ENCODE measurements around the gene PPP1R12A. TPM values are rescaled to one million over a fixed set of nuclear protein-coding genes. Genes with fewer than 3 reads are reported as not detected.
A peak's percentile ranks its signal among the peaks of the same experiment; 100 is the strongest.

PPP1R12A gene
- total and polyA plus RNA-seq, 8 donors = 6.1 to 31.7 (median 14.8) TPM

DNA sequence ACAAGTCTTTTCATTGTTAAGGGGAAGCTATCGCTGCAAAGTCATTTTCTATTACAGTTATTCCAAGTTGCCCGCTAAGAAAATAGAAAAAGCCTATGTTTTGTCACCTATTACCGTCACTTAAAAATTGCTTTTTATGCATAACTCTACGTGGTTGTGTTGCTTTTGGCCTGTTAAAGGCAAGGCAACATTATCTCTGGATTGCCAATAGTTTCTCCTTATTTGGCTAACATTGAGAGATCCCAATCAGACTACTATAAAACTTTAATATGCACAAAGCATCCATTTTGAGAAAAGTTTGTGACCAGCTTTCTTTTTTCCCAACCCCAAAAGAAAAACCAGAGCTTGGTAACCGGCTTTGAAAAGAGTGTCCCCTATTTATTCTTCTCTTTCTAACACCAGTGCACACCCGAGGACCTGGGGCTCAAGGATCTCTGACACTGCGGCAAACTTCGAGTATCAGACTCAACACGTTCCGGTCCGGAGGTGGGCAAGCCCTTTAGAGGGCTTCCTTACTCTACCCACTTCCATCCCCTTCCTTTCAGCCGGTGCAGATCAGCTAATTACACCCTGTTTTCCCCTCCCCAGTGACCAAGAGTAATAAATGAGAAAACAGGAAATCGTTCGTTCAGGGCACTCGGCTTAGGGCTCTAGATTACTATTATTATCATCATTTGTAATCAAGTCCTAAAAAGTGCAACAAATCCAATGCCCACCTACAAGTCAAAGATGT lies 1.2 kb downstream of the PPP1R12A start:
- peak in 2 of 4 donors; percentile 0 to 1 for ATAC-seq
- Histone ChIP-seq H3K9me3 (no peaks in the 10 kb centered on the region), H3K4me1 (peaks cover 0 to 22% (median 12%) of the 10 kb centered on the region in 3 donors), H3K27ac (peak overlapping the region in 3 of 4 donors; percentile 87 to 93 (median 88)), H3K27me3 (no peaks in the 10 kb centered on the region), H3K36me3 (no peaks in the 10 kb centered on the region), H3K4me3 (peak overlapping the region; percentile 42 to 89 (median 78))
- TF ChIP-seq, protein P1, sequence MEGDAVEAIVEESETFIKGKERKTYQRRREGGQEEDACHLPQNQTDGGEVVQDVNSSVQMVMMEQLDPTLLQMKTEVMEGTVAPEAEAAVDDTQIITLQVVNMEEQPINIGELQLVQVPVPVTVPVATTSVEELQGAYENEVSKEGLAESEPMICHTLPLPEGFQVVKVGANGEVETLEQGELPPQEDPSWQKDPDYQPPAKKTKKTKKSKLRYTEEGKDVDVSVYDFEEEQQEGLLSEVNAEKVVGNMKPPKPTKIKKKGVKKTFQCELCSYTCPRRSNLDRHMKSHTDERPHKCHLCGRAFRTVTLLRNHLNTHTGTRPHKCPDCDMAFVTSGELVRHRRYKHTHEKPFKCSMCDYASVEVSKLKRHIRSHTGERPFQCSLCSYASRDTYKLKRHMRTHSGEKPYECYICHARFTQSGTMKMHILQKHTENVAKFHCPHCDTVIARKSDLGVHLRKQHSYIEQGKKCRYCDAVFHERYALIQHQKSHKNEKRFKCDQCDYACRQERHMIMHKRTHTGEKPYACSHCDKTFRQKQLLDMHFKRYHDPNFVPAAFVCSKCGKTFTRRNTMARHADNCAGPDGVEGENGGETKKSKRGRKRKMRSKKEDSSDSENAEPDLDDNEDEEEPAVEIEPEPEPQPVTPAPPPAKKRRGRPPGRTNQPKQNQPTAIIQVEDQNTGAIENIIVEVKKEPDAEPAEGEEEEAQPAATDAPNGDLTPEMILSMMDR (IDR thresholded peaks at IDR 0.05) = no peak
- FAIRE-seq = no peak
- no peak for DNase-seq
- WGBS, 2 donors = 0 to 1% methylated on average over 15 of the region's 15 CpGs
- intact Hi-C loops (cut with DNase I) = no loop called here

DNA sequence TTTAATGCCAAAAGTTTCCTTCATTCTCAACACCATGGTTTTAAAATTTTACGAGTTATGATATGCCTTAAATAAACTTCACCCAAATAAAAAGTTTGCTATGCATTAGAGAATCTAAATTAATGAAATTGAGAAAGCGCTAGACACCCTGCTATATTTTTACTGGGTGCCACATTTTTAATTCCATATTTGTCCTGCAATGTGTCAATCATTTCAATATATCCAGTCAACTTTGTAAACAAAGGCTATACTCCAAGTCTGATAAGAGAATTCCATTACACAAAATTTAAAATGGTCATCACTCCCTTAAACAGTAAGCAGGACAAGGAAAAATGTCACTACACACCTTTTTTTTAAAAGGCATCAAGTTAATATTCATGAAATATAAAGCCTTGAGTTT lies 1.9 kb downstream of the PPP1R12A start:
- FAIRE-seq (no peak), ATAC-seq (no peak), DNase-seq (no peak)
- H3K9me3 ChIP-seq = no peaks in the 10 kb centered on the region
- intact Hi-C loops (cut with DNase I) = no loop called here
- no peak overlapping the region for H3K27ac ChIP-seq
- 25 to 41% methylated on average over 2 of the region's 2 CpGs for WGBS, 2 donors
- H3K27me3 ChIP-seq = no peaks in the 10 kb centered on the region
- TF ChIP-seq, protein P1 (IDR thresholded peaks at IDR 0.05) = no peak
- peaks cover 0 to 22% (median 12%) of the 10 kb centered on the region in 3 donors for H3K4me1 ChIP-seq
- H3K4me3 ChIP-seq = peak overlapping the region; percentile 42 to 89 (median 78)
- H3K36me3 ChIP-seq = no peaks in the 10 kb centered on the region

DNA sequence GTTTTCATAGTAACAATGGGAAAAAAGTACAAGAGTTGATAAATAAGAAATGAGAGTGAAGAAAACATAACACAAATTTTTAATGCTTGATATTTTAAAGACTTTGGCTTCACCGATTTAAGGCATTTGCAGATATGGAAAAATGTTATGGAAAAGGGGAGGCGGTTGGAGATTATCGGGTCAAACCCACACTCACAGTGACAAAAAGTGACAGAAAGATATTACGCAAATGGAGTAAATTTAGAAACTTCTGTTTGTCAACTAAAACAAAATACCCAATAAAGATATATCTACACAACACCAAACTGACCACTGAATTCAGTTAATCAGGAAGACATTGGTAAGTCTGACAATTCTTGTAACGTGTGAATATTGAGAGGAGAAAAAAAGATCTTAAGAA lies 2.5 kb downstream of the PPP1R12A start:
- TF ChIP-seq, protein P1 (IDR thresholded peaks at IDR 0.05) = no peak
- no peak overlapping the region for H3K27ac ChIP-seq
- 24 to 36% methylated on average over 5 of the region's 5 CpGs for WGBS, 2 donors
- no peaks in the 10 kb centered on the region for H3K36me3 ChIP-seq
- H3K4me1 ChIP-seq = peaks cover 0 to 26% (median 12%) of the 10 kb centered on the region in 3 donors
- H3K9me3 ChIP-seq = no peaks in the 10 kb centered on the region
- DNase-seq (no peak), FAIRE-seq (no peak), ATAC-seq (no peak)
- H3K4me3 ChIP-seq = peak overlapping the region in 1 of 4 donors; percentile 89
- no peaks in the 10 kb centered on the region for H3K27me3 ChIP-seq
- intact Hi-C loops (cut with DNase I) = no loop called here

DNA sequence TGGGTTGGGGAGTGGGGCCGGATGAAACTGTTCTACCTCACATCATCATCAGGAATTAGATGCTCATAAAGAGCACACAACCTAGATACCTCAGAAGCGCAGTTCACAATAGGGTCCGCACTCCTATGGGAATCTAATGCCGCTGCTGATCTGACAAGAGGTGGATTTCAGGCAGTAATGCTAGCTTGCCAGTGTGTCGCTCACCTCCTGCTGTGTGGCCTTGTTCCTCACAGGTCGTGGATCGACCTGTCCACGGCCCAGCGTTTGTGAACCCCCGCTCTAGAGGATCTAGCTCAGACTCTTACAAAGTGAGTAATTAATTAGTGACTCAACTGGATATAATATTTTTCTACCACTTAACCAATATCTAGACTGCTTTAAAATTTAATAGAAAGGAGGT lies 5.8 kb downstream of the PPP1R12A start:
- WGBS, 2 donors = 91 to 96% methylated on average over 10 of the region's 10 CpGs
- TF ChIP-seq, protein P1 (IDR thresholded peaks at IDR 0.05) = no peak
- intact Hi-C loops (cut with DNase I) = no loop called here
- DNase-seq (no peak), ATAC-seq (no peak), FAIRE-seq (no peak)
- Histone ChIP-seq H3K4me1 (peaks cover 0 to 17% (median 12%) of the 10 kb centered on the region in 3 donors), H3K4me3 (no peak overlapping the region), H3K27ac (no peak overlapping the region), H3K27me3 (no peaks in the 10 kb centered on the region), H3K9me3 (no peaks in the 10 kb centered on the region), H3K36me3 (no peaks in the 10 kb centered on the region)
